SK-N-SH (cell line): ENCODE data around the gene SRXN1. TPM values are rescaled to one million over a fixed set of nuclear protein-coding genes. Genes with fewer than 3 reads are reported as not detected.

ENCODE experiments used
- CTCF ChIA-PET: fragments of 300-600, 350-600 bp; formaldehyde crosslinking; extraction: SDS; loops from one replicate; lab custom pipeline; 2021; lab: Yijun Ruan, JAX
- POLR2A ChIA-PET: fragments of 350-600 bp; sonication (Branson Sonifier 250); formaldehyde crosslinking; extraction: SDS; loops from one replicate; lab custom pipeline; 2020; ENCODE audit warnings: antibody characterized with exemption, inconsistent platforms; lab: Yijun Ruan, JAX
- DNase-seq: peaks from one replicate; pipeline ENCODE4 v3.0.0; 2012
- H2AFZ ChIP-seq: fragments of 200-600 bp; sonication (generic); 2 replicates; pipeline ENCODE4 v1.8.1; 2016; ENCODE audit warnings: antibody characterized with exemption, mild to moderate bottlenecking, low read depth
- H3F3A ChIP-seq: fragments of 200-600 bp; sonication (generic); replicated peaks from 2 replicates; pipeline ENCODE3; 2016; ENCODE audit warnings: antibody characterized with exemption, mild to moderate bottlenecking; ENCODE audit not compliant: insufficient read depth
- H3K27ac ChIP-seq, 2 experiments: fragments of 200-500 bp in 1 of 2; fragments of 200-600 bp in 1 of 2; sonication (Bioruptor generic) in 1 of 2; sonication (generic), shearing (Covaris generic) in 1 of 2; 2 replicates each; pipeline versions ENCODE4 v1.5.1 to v1.6.1; 2014 to 2016; ENCODE audit warnings: low read depth in 2 of 2, inconsistent platforms in 1 of 2, low read length in 1 of 2, mild to moderate bottlenecking in 1 of 2, mixed read lengths in 1 of 2
- H3K27me3 ChIP-seq: fragments of 200-600 bp; sonication (generic), shearing (Covaris generic); 2 replicates; pipeline ENCODE4 v1.6.1; 2016; ENCODE audit warnings: mixed run types; ENCODE audit not compliant: insufficient read depth
- H3K36me3 ChIP-seq, 2 experiments: fragments of 200-500 bp in 1 of 2; fragments of 200-600 bp in 1 of 2; sonication (Bioruptor generic) in 1 of 2; sonication (generic) in 1 of 2; replicated peaks in 1 of 2; 2 replicates each; pipeline versions ENCODE3 to v1.5.1; 2014 to 2016; ENCODE audit warnings: low read length in 1 of 2, mild to moderate bottlenecking in 1 of 2; ENCODE audit not compliant: insufficient read depth in 2 of 2, control insufficient read depth in 1 of 2
- H3K4me1 ChIP-seq, 2 experiments: fragments of 200-500 bp in 1 of 2; fragments of 200-600 bp in 1 of 2; sonication (Bioruptor generic) in 1 of 2; sonication (generic), shearing (Covaris generic) in 1 of 2; 2 replicates each; pipeline versions ENCODE4 v1.5.1 to v1.6.1; 2014 to 2016; ENCODE audit warnings: low read depth in 1 of 2, low read length in 1 of 2, mixed run types in 1 of 2; ENCODE audit not compliant: insufficient read depth in 2 of 2, control insufficient read depth in 1 of 2
- H3K4me2 ChIP-seq: fragments of 200-600 bp; sonication (generic), shearing (Covaris generic); 2 replicates; pipeline ENCODE4 v1.6.1; 2017; ENCODE audit warnings: mixed run types
- H3K4me3 ChIP-seq, 2 experiments: fragments of 200-500 bp in 1 of 2; fragments of 200-600 bp in 1 of 2; sonication (Bioruptor generic) in 1 of 2; sonication (generic), shearing (Covaris generic) in 1 of 2; 2 replicates each; pipeline versions ENCODE4 v1.5.1 to v1.8.1; 2014 to 2016; ENCODE audit warnings: low read depth in 2 of 2, inconsistent platforms in 1 of 2, low read length in 1 of 2, mild to moderate bottlenecking in 1 of 2, mixed read lengths in 1 of 2, moderate library complexity in 1 of 2
- H3K79me2 ChIP-seq: fragments of 200-600 bp; sonication (generic); 2 replicates; pipeline ENCODE4 v1.8.1; 2017; ENCODE audit warnings: mild to moderate bottlenecking; ENCODE audit not compliant: insufficient read depth
- H3K9ac ChIP-seq: fragments of 200-600 bp; sonication (generic); 2 replicates; pipeline ENCODE4 v1.6.1; 2017; ENCODE audit warnings: mixed run types
- H3K9me2 ChIP-seq: fragments of 200-600 bp; sonication (generic); 2 replicates; pipeline ENCODE4 v1.6.1; 2017; ENCODE audit warnings: mixed run types
- H3K9me3 ChIP-seq: fragments of 200-600 bp; sonication (generic); 2 replicates; pipeline ENCODE4 v1.6.1; 2017; ENCODE audit warnings: mixed run types, mild to moderate bottlenecking, moderate library complexity
- H4K20me1 ChIP-seq: fragments of 200-600 bp; sonication (generic); 2 replicates; pipeline ENCODE4 v1.6.1; 2017; ENCODE audit warnings: mild to moderate bottlenecking, mixed run types; ENCODE audit not compliant: insufficient read depth
- EP300 ChIP-seq, 2 experiments: IDR thresholded peaks; 2 replicates each; pipeline versions ENCODE4 v1.4.0 to v1.6.1; 2012; ENCODE audit warnings: borderline replicate concordance in 1 of 2, low read depth in 1 of 2, low read length in 1 of 2
- EZH2phosphoT487 ChIP-seq: fragments of 200-600 bp; sonication (generic); IDR thresholded peaks from 2 replicates; pipeline ENCODE4 v1.6.1; 2017; ENCODE audit warnings: low read depth, mixed run types, mild to moderate bottlenecking, antibody characterized with exemption, moderate library complexity, borderline replicate concordance
- FOXJ3 ChIP-seq: sonication (generic); formaldehyde crosslinking; IDR thresholded peaks from 2 replicates; pipeline ENCODE4 v1.5.1; 2020; ENCODE audit warnings: mild to moderate bottlenecking, missing genetic modification reagents
- IRF3 ChIP-seq: fragments of 150-350 bp; IDR thresholded peaks from 2 replicates; pipeline ENCODE4 v1.6.1; 2016; ENCODE audit warnings: mild to moderate bottlenecking, low read depth, low read length
- JUND ChIP-seq: IDR thresholded peaks from 2 replicates; pipeline ENCODE4 v1.4.0; 2012
- MXI1 ChIP-seq: IDR thresholded peaks from 2 replicates; pipeline ENCODE4 v1.6.1; 2012; ENCODE audit warnings: mild to moderate bottlenecking, low read depth, low read length, improper control_type of control experiment
- POLR2AphosphoS5 ChIP-seq: IDR thresholded peaks from 2 replicates; pipeline ENCODE4 v1.6.1; 2012; ENCODE audit warnings: low read depth, low read length
- RCOR1 ChIP-seq: fragments of 150-350 bp; IDR thresholded peaks from 2 replicates; pipeline ENCODE4 v1.6.1; 2017; ENCODE audit warnings: antibody characterized with exemption, low read length
- RXRA ChIP-seq: IDR thresholded peaks from 2 replicates; pipeline ENCODE4 v1.4.0; 2012; ENCODE audit warnings: low read depth, mild to moderate bottlenecking, borderline replicate concordance
- SIN3A ChIP-seq: IDR thresholded peaks from 2 replicates; pipeline ENCODE4 v1.6.1; 2012; ENCODE audit warnings: low read depth, mild to moderate bottlenecking, low read length, moderate library complexity, borderline replicate concordance
- TCF12 ChIP-seq: IDR thresholded peaks from 2 replicates; pipeline ENCODE4 v1.4.0; 2012
- TEAD4 ChIP-seq: IDR thresholded peaks from 2 replicates; pipeline ENCODE4 v1.4.0; 2012; ENCODE audit warnings: mild to moderate bottlenecking, borderline replicate concordance; ENCODE audit not compliant: insufficient read depth
- ZBTB33 ChIP-seq: IDR thresholded peaks from 2 replicates; pipeline ENCODE4 v1.4.0; 2012; ENCODE audit warnings: low read depth, borderline replicate concordance
- WGBS: methylation state at CpG from one replicate; pipeline ENCODE4 v1.1.6; 2017; ENCODE audit warnings: low lambda C conversion rate; 5-methylcytosine and 5-hydroxymethylcytosine counted together
- polyA plus RNA-seq, 3 experiments: library from polyadenylated mRNA; depleted of rRNA; stranded (reverse); fragments of >200 nt; gene quantifications; 2 replicates each; pipeline ENCODE4 v1.2.3, GENCODE V29; 2012
- TF ChIP-seq, protein P1 (sequence below): fragments of 200-600 bp; sonication (generic); IDR thresholded peaks from 2 replicates; pipeline ENCODE4 v1.6.1; 2017; ENCODE audit warnings: antibody characterized with exemption, mild to moderate bottlenecking, moderate library complexity
- TF ChIP-seq, protein P2 (sequence below): IDR thresholded peaks from 2 replicates; pipeline ENCODE4 v1.4.0; 2012; ENCODE audit warnings: low read depth, borderline replicate concordance

Gene SRXN1
- polyA plus RNA-seq, 1 of the 3 experiments (the other 2 are of a cell fraction): 26.2 TPM

DNA sequence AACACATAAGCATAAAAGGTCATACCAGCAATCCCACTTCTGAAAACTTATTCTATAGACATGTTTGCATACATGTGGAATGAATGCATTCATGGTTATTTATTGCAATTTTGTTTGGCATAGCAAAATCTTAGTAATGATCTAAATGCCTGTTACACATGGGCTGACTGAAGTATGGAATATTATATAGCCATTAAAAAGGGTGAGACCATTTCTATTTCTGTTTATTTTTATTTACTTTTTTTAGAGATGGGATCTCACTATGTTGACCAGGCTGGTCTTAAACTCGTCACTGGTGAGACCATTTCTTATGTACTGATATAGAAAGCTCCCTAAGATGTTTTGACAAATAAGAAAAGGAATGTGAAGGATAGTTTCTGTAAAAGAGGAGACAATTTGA is 36.9 kb upstream of the SRXN1 start:
- H3K27me3 ChIP-seq: no peaks in the 10 kb centered on the region; the same call in 1 of the 2 replicates
- no peak overlapping the region for H3K27ac ChIP-seq
- WGBS: 5% methylated on average over 1 of the region's 1 CpG
- no peaks in the 10 kb centered on the region for H3F3A ChIP-seq
- H4K20me1 ChIP-seq: no peaks in the 10 kb centered on the region
- H3K9me2 ChIP-seq: no peaks in the 10 kb centered on the region
- no peak overlapping the region for H3K4me2 ChIP-seq
- ChIA-PET POLR2A (interaction anchor here (0.6 to 1.4 kb wide), 2 partner anchors 15 to 37 kb away, joined by 3 read pairs; no protein-coding TSS in a partner anchor), CTCF (interaction anchor here (1.5 to 2.5 kb wide), 4 partner anchors 15 to 38 kb away, joined by 4 to 11 read pairs (median 6); no protein-coding TSS in a partner anchor)
- TF ChIP-seq RXRA (no peak), TCF12 (no peak)
- TF ChIP-seq, protein P1, sequence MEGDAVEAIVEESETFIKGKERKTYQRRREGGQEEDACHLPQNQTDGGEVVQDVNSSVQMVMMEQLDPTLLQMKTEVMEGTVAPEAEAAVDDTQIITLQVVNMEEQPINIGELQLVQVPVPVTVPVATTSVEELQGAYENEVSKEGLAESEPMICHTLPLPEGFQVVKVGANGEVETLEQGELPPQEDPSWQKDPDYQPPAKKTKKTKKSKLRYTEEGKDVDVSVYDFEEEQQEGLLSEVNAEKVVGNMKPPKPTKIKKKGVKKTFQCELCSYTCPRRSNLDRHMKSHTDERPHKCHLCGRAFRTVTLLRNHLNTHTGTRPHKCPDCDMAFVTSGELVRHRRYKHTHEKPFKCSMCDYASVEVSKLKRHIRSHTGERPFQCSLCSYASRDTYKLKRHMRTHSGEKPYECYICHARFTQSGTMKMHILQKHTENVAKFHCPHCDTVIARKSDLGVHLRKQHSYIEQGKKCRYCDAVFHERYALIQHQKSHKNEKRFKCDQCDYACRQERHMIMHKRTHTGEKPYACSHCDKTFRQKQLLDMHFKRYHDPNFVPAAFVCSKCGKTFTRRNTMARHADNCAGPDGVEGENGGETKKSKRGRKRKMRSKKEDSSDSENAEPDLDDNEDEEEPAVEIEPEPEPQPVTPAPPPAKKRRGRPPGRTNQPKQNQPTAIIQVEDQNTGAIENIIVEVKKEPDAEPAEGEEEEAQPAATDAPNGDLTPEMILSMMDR: no peak
- H3K9ac ChIP-seq: no peak overlapping the region
- no peaks in the 10 kb centered on the region for H3K79me2 ChIP-seq
- H3K9me3 ChIP-seq: no peaks in the 10 kb centered on the region
- H3K36me3 ChIP-seq: no peaks in the 10 kb centered on the region
- no peak for DNase-seq
- no peak overlapping the region for H2AFZ ChIP-seq
- H3K4me3 ChIP-seq: no peak overlapping the region
- H3K4me1 ChIP-seq: no peaks in the 10 kb centered on the region; a peak in 1 of 4 replicates

GRCh38 chr20:689348-689747 is 36.3 kb upstream of the SRXN1 start:
- 42% methylated on average over 5 of the region's 6 CpGs for WGBS
- CTCF ChIA-PET: interaction anchor here (2.5 kb wide), 1 partner anchor 22 kb away, joined by 11 read pairs; no protein-coding TSS in a partner anchor
- H3K79me2 ChIP-seq: no peaks in the 10 kb centered on the region
- no peak overlapping the region for H3K4me3 ChIP-seq
- no peaks in the 10 kb centered on the region for H3K9me2 ChIP-seq
- H3K4me2 ChIP-seq: no peak overlapping the region
- POLR2A ChIA-PET: interaction anchor here (1.4 kb wide), 1 partner anchor 15 kb away, joined by 3 read pairs; no protein-coding TSS in a partner anchor
- H3K36me3 ChIP-seq: no peaks in the 10 kb centered on the region
- H3F3A ChIP-seq: no peaks in the 10 kb centered on the region
- no peak overlapping the region for H2AFZ ChIP-seq
- no peak for DNase-seq
- H3K27ac ChIP-seq: no peak overlapping the region
- TF ChIP-seq POLR2AphosphoS5 (no peak), EZH2phosphoT487 (no peak), FOXJ3 (no peak), TEAD4 (no peak), MXI1 (no peak), EP300 (IDR thresholded peaks at IDR 0.05; ENCODE audit: borderline replicate concordance in 1 of 2, low read depth in 1 of 2, low read length in 1 of 2) (no peak), JUND (no peak), IRF3 (no peak), SIN3A (no peak), RCOR1 (no peak), ZBTB33 (no peak)
- TF ChIP-seq, protein P1: no peak
- TF ChIP-seq, protein P2, sequence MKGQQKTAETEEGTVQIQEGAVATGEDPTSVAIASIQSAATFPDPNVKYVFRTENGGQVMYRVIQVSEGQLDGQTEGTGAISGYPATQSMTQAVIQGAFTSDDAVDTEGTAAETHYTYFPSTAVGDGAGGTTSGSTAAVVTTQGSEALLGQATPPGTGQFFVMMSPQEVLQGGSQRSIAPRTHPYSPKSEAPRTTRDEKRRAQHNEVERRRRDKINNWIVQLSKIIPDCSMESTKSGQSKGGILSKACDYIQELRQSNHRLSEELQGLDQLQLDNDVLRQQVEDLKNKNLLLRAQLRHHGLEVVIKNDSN: no peak
- no peak overlapping the region for H3K9ac ChIP-seq
- no peaks in the 10 kb centered on the region; a peak in 1 of 4 replicates for H3K4me1 ChIP-seq
- no peaks in the 10 kb centered on the region for H3K9me3 ChIP-seq
- no peaks in the 10 kb centered on the region; the same call in 1 of the 2 replicates for H3K27me3 ChIP-seq
- no peaks in the 10 kb centered on the region for H4K20me1 ChIP-seq
